ENCODE data around the gene TRUB2.

The TRUB2 gene, protein sequence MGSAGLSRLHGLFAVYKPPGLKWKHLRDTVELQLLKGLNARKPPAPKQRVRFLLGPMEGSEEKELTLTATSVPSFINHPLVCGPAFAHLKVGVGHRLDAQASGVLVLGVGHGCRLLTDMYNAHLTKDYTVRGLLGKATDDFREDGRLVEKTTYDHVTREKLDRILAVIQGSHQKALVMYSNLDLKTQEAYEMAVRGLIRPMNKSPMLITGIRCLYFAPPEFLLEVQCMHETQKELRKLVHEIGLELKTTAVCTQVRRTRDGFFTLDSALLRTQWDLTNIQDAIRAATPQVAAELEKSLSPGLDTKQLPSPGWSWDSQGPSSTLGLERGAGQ

DNA sequence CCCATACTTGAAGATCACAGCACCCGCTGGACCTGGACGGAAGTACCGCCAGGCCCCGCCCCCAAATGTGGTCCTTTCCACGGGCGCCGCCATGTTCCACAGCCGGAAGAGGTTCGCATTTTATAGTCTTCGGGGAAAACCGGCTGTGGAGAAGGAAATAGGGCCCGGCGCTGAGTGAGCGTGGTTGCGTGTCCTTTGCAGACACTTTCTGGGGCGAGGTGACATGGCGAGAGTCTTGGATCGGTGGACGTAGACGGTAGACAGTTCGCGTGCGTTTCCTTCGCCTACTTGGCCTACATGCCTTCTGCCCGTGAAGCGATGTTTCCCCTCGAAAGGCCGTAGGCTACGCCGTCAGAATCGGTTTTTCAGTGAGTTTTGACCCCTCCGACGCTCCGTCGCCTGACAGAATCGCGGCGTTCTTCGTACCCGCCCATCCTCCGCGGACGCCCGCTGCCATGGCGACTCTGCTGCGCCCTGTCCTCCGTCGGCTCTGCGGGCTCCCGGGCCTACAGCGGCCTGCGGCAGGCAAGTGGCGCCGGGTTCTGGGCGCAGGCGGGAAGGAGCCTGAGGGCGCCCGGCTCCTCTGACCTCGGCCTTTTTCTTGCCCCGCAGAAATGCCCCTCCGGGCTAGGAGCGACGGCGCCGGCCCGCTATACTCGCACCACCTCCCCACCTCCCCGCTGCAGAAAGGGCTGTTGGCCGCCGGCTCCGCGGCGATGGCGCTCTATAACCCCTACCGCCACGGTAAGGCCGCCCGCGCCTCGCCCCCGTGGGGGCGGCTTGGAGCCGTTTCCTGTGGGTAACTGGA, at the start of gene TRUB2, which contains the start of gene COQ4:
Gene TRUB2, minus strand, starts transcription at position 44 of the 808 bp plus-strand sequence. Its CDS starts 39 bp downstream, at position 5.
Gene COQ4, plus strand, starts transcription at position 436 of the 808 bp plus-strand sequence. Its CDS starts 20 bp downstream, at position 456.
- peak; percentile 99 for DNase-seq

DNA sequence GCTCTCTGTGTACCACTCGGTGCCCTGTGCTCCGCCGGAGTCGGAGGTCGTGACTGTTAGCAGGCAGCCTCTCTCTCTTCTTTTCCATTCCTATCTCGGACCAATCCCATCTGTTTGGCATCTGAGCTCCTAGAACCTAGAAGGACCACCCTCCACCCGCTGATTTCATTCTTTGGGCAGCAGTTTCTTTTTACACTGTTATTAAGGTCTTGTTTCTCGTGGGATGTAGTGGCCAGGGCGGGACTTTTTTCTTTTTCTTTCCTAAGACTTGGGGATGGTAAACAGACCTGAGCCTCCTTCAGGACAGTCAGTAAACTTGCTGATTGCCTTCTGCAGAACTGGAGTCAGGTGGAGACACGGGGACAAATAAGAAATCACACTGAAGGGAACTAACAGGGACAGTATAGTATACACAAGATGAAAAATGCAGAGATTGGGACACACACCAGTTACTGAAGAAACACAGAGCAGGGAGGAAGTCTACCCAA, 49.4 kb upstream of the TRUB2 start:
- DNase-seq = no peak

DNA sequence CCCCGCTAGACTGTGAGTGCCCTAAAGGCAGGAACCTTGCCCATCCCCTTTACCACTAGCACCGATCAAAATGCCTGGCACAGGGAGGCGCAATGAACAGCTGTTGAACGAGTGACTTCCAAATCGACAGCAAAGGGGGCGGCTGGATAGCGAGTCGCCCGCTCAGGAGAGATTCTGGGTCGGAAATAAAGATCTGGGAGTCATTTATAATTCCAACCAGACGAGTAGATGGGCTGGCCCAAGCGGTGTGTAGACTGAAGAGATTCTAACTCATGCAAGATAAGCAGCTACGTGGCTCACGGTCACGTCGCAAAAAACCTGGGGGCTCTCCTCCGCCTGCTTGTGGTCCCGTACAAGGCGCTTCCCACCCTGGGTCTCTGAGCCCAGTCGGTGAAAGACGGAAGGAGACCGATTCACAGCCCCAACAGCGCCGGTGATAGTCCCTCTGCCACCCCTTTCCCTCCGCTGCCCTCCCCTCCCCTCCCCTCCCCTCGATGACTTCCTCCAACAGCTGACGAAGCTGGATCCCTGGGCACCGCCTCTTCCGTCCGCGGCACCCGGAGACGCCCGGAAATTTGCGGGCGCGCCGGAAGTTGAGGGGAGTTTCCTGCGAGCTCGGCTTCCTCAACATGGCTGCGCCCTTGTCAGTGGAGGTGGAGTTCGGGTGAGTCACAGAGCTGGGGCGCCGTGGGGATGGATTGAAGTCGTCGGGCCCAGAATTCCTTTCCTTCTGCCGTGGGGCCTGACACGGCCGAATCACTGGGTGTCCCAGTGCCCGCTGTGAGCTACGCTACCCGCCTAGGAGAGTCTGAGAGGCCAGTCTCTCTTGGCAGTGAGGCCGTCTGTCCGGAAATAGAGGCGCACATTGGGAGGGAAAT, 48.7 kb upstream of the TRUB2 start, which contains the start of gene URM1:
Gene URM1, plus strand, starts transcription at position 623 of the 878 bp plus-strand sequence. Its CDS starts 7 bp downstream, at position 630.
- peak; percentile 94 for DNase-seq

DNA sequence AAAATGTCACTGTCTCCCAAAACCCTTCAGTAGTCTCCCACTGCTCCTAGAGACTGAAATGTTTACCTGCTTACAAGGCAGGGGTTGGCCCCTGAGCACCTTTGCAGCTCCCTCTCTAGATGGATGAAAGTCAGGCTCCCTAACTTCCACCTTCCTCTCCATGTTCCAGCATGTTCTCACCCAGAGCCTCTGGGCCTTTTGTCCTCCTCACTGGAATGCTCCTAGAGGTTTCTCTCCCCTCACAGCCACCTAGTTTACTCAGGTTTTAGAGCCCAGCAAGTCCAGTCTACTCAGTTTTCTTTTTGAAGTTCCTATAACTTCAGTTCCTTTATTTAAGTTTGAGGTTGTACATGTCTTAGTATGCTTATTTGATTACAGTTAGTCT, 48.1 kb upstream of the TRUB2 start:
- DNase-seq = no peak

DNA sequence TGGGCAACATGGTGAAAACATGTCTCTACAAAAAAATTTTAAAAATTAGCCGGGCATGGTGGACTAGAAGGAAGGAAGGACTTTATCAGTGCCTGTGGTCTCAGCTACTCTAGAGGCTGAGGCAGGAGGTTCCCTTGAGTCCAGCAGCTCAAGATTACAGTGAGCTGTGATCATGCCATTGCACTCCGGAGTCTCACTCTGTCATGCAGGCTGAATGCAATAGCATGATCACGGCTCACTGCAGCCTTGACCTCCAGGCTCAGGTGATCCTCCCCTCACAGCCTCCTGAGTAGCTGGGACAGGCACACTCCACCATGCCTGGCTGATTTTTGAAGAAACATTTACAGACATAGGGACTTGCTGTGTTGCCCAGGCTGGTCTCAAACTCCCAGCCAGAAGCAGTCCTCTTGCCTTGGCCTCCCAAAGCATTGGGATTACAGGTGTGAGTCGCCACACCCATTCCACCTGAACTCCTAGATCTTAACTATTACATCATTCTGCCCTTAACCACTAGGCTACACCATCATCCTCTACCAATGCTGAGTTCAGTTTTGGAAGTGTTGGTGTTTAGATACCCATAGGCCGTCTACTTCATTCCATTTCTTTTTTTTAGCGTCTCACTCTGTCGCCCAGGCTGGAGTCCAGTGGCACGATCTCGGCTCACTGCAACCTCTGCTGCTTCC, 46.9 kb upstream of the TRUB2 start:
- DNase-seq = no peak

DNA sequence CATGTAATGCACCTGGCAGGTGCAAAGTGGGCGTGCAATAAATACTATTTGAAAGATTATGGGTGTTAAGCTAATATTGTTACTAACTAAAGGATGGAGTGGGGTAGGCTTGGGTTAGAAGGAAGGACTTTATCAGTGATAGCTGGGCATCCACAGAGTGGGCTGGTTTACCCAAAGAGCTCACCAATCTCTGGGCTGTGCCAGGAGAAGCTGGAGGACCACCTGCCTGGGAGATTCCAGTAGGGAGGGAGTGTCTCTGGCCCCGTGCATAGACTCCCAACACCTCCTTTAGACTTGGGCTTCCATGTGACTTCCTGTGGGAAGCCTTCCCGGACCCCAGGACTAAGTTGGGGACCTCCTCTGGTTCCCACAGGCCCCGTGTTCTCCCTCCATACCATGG, 43.3 kb upstream of the TRUB2 start:
- DNase-seq = no peak

DNA sequence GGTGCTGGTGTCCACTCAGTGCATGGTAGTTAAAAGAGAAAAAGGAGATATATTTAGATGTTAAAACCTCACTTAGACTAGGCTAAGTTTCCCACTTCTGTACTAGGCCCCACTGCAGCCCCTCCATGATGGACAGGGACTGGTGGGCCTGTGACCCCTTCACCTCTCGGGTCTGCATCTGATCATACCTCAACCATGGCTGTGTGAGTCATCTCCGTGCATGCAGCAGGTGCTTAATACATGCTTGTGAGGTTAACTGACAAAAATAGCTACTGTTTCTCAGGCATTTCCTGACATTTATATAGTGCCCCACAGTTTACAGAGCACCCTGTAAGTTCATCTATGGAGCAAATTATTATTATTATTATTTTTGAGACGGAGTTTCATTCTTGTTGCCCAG, 40.5 kb upstream of the TRUB2 start:
- DNase-seq = no peak

- DNase-seq = peak; percentile 89
Observed at GRCh38 chr9:128361986-128362646, 39.9 kb upstream of the TRUB2 start.

DNA sequence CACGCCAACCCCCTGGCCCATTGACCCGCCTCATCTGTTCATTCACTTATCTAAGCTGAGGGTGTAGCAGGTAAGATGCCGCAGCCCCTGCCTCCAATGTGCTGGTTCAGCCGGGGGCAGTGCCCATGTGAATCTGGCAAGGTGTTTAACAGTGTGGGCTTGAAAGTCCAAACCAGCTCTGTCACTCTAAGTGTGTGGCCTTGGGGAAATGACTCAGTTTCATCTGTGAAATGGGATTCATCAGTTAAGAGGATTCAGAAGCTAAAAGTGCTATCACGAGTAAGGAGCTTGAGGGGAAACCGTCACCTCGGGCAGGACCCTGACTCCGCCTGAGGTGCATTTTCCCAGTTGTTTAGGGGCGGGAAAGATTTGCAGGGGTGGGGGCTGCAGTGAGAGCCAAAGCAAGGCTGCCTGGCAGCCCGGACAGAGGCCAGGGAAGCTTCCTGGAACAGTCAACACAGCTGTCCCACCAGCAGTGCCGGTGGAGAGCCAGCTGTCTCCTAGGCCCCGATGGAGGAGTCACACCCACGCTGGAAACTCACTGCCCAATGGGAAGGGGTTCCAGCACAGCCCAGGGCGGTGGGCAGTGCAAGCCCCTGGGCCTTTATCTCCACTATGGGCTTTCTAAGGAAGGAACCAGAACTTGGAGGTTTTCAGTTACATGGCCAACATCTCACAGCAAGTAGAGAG, 39.2 kb upstream of the TRUB2 start:
- no peak for DNase-seq

DNA sequence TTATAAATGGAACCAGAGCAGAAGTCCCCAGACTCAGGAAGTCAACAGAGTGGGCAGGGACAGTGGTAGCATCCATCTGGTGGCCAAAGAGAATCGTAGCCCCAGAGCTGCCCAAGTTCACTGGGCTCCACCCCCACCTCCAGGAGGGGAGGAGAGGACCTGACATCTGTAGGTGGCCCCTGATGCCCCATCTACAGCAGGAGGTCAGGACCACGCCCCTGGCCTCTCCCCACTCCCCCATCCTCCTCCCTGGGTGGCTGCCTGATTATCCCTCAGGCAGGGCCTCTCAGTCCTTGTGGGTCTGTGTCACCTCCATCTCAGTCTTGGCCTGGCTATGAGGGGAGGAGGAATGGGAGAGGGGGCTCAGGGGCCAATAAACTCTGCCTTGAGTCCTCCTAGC, 38.6 kb upstream of the TRUB2 start:
- DNase-seq = no peak

DNA sequence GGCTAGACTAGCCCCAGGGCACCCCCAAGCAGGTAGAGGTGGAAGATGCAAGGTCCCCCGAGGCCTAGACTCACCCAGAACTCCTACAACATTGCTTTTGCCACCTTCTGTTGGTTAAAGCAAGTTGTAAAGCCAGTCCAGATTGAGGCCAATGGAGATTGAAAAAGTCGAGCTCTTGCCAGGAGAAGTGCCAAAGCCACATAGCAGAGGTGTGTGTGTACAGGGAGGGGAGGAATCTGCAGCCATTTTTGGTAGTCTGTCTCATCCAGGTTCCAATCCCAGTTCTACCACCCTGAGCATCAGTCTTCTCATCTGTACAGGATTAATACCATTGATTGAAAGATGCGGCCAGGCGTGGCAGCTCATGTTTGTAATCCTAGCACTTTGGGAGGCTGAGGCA, 36.6 kb upstream of the TRUB2 start:
- DNase-seq = no peak

DNA sequence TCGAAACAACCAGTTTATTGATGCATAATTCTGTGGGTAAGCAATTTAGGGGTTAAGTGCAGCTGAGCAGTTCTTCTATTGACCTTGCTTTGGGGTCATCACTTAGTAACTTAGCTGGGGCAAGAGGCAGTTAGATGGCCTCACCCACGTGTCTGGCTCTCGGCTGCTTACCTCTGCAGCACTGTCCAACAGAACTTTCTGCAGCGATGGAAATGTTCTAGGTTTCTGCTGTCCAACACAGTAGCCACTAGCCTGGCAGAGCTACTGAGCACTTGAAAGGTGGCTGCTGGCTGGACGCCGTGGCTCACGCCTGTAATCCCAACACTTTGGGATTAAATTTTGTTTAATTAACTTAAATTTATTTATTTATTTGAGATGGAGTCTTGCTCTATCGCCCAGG, 35.8 kb upstream of the TRUB2 start:
- no peak for DNase-seq

DNA sequence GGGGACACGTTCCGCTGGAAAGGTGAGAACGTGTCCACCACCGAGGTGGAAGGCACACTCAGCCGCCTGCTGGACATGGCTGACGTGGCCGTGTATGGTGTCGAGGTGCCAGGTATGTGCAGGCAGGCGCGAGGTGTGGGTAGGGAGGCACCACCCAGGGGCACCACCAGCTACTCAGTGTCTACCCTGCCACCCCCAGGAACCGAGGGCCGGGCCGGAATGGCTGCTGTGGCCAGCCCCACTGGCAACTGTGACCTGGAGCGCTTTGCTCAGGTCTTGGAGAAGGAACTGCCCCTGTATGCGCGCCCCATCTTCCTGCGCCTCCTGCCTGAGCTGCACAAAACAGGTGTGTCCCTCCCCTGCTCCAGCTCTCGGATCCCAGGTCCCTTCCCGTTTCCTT, 33.2 kb upstream of the TRUB2 start:
- no peak for DNase-seq

DNA sequence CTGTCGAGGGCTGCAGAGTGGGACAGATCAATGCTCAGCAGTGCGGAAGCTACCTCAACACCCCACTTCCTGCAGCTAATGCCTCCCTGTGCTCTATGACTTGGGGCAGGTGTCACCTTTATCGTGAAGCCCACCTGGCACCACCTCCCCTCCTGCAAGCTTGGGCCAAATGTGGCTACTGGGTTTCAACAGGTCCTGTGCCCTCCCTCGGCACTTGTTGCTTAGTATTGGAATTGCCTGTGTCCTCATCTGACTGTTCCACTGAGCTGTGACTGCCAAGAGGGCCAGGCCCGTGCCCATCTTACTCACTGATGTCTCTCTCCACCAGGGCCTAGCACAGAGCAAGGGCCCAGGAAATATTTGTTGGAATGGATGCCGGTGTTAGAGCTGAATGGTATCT, 27.5 kb upstream of the TRUB2 start:
- DNase-seq = no peak

DNA sequence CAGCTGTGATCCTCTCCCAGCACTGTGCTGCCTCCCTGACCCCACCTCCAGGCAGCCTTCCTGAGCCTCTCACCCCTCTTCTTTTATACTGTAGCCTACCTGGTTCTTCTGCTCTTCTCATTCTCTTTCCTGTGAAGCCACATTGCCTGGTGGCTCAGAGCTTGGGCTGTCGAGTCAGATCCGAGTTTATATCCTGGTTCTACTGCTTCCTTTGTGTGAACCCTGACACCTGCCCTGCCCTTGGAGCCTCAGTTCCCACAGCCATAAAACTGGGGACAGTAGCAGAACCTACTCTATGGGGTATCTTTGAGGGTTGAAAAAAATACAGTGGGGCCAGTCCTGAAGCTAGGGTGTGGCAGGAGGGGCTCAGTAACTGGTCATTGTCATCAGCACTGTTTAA, 26.9 kb upstream of the TRUB2 start:
- no peak for DNase-seq

DNA sequence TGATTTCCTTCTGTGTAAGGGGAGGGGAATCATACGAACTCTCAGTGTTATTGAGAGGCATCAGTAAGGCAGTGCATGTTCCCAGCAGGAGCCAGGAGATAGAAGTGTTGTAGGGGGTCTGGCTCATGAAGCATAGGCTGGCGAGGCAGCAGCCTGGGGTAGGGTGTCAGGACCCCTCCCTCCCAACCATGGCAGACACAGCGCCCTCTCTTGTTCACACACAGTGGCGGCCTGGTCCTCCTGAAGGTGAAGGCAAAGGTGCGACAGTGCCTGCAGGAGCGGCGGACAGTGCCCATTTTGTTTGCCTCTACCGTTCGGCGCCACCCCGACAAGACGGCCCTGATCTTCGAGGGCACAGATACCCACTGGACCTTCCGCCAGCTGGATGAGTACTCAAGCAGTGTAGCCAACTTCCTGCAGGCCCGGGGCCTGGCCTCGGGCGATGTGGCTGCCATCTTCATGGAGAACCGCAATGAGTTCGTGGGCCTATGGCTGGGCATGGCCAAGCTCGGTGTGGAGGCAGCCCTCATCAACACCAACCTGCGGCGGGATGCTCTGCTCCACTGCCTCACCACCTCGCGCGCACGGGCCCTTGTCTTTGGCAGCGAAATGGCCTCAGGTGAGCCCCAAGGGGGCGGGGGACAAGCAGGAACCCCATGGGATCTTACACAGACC, 22.8 kb upstream of the TRUB2 start:
- no peak for DNase-seq

- DNase-seq = no peak
Observed at GRCh38 chr9:128343855-128344254, 21.6 kb upstream of the TRUB2 start.

DNA sequence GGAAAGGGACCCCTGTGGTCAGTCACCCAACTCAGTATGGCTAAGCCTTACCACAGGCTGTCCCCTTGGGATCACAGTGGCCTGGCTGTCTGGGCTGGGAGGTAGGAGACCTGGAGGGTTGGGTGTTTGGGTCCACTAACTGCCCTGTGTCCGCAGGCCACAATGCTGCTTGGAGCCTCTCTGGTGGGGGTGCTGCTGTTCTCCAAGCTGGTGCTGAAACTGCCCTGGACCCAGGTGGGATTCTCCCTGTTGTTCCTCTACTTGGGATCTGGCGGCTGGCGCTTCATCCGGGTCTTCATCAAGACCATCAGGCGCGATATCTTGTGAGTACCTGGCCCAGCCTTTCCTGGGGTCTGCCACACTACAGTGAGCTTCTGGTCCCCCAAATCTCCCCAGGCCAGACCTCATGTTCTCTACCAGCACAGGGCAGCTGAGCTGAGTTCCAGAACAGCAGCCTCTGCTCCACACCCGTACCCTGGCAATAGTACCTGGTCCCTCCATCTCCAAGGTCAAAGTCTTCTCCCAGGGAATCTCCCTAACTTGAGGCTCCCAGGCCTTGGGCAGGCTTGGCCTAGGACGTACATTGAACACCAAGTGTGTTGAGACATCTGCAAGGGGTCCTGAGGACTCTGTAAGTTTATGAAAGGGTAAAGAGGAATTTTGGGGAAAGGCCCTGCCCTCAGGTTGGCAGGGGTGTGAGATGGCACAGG, 20.9 kb upstream of the TRUB2 start:
- no peak for DNase-seq

DNA sequence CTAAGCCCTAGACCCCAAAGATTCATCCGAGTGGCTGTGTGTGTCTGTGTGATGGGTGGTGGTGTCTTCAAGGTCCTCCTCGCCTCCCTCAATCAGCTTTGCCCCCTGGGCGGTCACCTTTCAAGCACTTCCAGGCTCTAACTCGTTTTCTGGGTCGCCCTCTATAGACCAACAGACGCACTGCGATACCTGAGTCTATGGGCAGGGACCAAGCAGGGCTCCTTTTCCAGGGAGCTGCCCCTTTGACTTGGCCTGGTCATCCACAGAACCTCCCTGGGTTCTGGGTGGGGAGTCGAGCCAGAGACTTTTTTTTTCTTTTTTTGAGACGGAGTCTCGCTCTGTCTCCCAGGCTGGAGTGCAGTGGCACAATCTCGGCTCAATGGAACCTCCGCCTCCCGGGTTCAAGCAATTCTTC, 19.2 kb upstream of the TRUB2 start:
- peak; percentile 44 for DNase-seq

All from retina (tissue), 1 donor.